RWPE1 (cell line): Measurements from ENCODE around the gene WDR72.
"Not testable (repeated sequence)": the region's sequence is repeated elsewhere in the genome, so short reads cannot be mapped to it uniquely, and the experiment has no call there.

ENCODE experiments used
- CTCF ChIA-PET: fragments of 350-600 bp; sonication (Branson Sonifier 250); formaldehyde crosslinking; extraction: SDS; loops from one replicate; lab custom pipeline; 2021; lab: Yijun Ruan, JAX
- POLR2A ChIA-PET: fragments of 400-600 bp; formaldehyde crosslinking; extraction: SDS; loops from one replicate; lab custom pipeline; 2020; ENCODE audit warnings: antibody characterized with exemption; ENCODE audit not compliant: low non-redundant PET; lab: Yijun Ruan, JAX
- DNase-seq: peaks from one replicate; pipeline ENCODE4 v3.0.0; 2012; ENCODE audit warnings: low spot score
- H3K27ac ChIP-seq: fragments of 450-650 bp; 2 replicates; pipeline ENCODE4 v1.5.1; 2017
- CTCF ChIP-seq: fragments of 450-650 bp; conservative IDR thresholded peaks from 2 replicates; pipeline ENCODE4 v1.5.1; 2017; ENCODE audit warnings: low read depth, mild to moderate bottlenecking

WDR72 gene

GRCh38 chr15:53786401-53786800 lies 26.9 kb upstream of the WDR72 start:
- no peak for DNase-seq
- no peak for TF ChIP-seq CTCF
- POLR2A ChIA-PET: no interaction called here
- CTCF ChIA-PET: interaction anchor here (0.6 to 1.0 kb wide), 2 partner anchors 21 to 25 kb away, joined by 3 to 4 read pairs; no protein-coding TSS in a partner anchor
- H3K27ac ChIP-seq: no peak overlapping the region

- H3K27ac ChIP-seq, CTCF ChIA-PET, DNase-seq, POLR2A ChIA-PET: not testable (repeated sequence)
Observed at GRCh38 chr15:53785241-53785640, 25.8 kb upstream of the WDR72 start.

- CTCF ChIA-PET: no interaction called here
- DNase-seq: no peak
- H3K27ac ChIP-seq: no peak overlapping the region
- POLR2A ChIA-PET: no interaction called here
- no peak for TF ChIP-seq CTCF
Observed at GRCh38 chr15:53762916-53763315, 3.5 kb upstream of the WDR72 start.

- no peak overlapping the region for H3K27ac ChIP-seq
- no peak for DNase-seq
- ChIA-PET CTCF (interaction anchor here (0.6 to 0.8 kb wide), 2 partner anchors 819 to 952 kb away, joined by 3 read pairs; no protein-coding TSS in a partner anchor), POLR2A (no interaction called here)
- no peak for TF ChIP-seq CTCF
Observed at GRCh38 chr15:53758412-53758811, 1.1 kb downstream of the WDR72 start.

- ChIA-PET POLR2A (no interaction called here), CTCF (interaction anchor here (0.6 to 0.8 kb wide), 2 partner anchors 819 to 951 kb away, joined by 3 read pairs; no protein-coding TSS in a partner anchor)
- TF ChIP-seq CTCF: no peak
- no peak overlapping the region for H3K27ac ChIP-seq
- DNase-seq: no peak
Observed at GRCh38 chr15:53757906-53758305, 1.6 kb downstream of the WDR72 start.

- POLR2A ChIA-PET: no interaction called here
- CTCF ChIA-PET: no interaction called here
- no peak for TF ChIP-seq CTCF
- DNase-seq: no peak
- no peak overlapping the region for H3K27ac ChIP-seq
Observed at GRCh38 chr15:53753813-53754212, 5.7 kb downstream of the WDR72 start.

- ChIA-PET CTCF (no interaction called here), POLR2A (no interaction called here)
- TF ChIP-seq CTCF: no peak
- no peak for DNase-seq
- H3K27ac ChIP-seq: no peak overlapping the region
Observed at GRCh38 chr15:53752406-53752805, 7.1 kb downstream of the WDR72 start.
